Stimulated activated CD4-positive, alpha-beta T cell treated with anti-CD3 and anti-CD28 coated beads, TNF-alpha, amount 100 ng/mL, for 1 hour (primary cell): ENCODE measurements around the gene USP17L18.
"Not testable (repeated sequence)": the region's sequence is repeated elsewhere in the genome, so short reads cannot be mapped to it uniquely, and the experiment has no call there.

Experiments
- DNase-seq, 3 donors: peaks; one replicate each; pipeline ENCODE4 v3.0.0-alpha.2; 2020; ENCODE audit warnings: low read depth in 3 of 3, low spot score in 1 of 3

Gene USP17L18

GRCh38 chr4:9247953-9248680 lies at the start of gene USP17L18:
Gene USP17L18, plus strand, starts transcription at chr4:9248630. Its CDS starts 0 bp downstream, at chr4:9248630.
- DNase-seq: not testable (repeated sequence)

- DNase-seq: not testable (repeated sequence)
These were observed 38.1 kb upstream of the USP17L18 start, which contains the start of gene USP17L10 for GRCh38 chr4:9210357-9210756. Gene USP17L10, plus strand, starts transcription at chr4:9210657. Its CDS starts 0 bp downstream, at chr4:9210657.

- DNase-seq: not testable (repeated sequence)
These were observed 33.7 kb upstream of the USP17L18 start for GRCh38 chr4:9214701-9215100.

DNA sequence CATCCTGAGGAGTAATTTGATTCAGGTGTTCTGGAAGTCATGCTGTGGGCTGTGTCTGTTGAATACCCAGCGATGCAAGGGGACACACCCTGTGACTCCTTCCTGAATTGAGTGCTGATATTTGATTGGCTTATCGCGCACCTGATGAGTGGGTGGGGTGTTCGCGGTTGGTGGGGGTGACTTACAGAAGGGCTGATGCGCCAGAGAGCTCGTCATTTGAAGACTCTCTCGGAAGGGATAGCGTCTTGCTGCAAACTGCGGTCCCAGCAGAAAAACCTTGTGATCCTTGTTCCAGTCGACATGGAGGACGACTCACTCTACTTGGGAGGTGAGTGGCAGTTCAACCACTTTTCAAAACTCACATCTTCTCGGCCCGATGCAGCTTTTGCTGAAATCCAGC lies 33.3 kb upstream of the USP17L18 start, which contains the start of gene USP17L11:
TSS of gene USP17L11 (plus strand) at position 301 of the 400 bp plus-strand sequence. CDS start at position 301, 0 bp downstream.
- not testable (repeated sequence) for DNase-seq

DNA sequence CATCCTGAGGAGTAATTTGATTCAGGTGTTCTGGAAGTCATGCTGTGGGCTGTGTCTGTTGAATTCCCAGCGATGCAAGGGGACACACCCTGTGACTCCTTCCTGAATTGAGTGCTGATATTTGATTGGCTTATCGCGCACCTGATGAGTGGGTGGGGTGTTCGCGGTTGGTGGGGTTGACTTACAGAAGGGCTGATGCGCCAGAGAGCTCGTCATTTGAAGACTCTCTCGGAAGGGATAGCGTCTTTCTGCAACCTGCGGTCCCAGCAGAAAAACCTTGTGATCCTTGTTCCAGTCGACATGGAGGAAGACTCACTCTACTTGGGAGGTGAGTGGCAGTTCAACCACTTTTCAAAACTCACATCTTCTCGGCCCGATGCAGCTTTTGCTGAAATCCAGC lies 28.6 kb upstream of the USP17L18 start, which contains the start of gene USP17L12:
TSS of gene USP17L12 (plus strand) at position 301 of the 400 bp plus-strand sequence. CDS start at position 301, 0 bp downstream.
- not testable (repeated sequence) for DNase-seq

DNA sequence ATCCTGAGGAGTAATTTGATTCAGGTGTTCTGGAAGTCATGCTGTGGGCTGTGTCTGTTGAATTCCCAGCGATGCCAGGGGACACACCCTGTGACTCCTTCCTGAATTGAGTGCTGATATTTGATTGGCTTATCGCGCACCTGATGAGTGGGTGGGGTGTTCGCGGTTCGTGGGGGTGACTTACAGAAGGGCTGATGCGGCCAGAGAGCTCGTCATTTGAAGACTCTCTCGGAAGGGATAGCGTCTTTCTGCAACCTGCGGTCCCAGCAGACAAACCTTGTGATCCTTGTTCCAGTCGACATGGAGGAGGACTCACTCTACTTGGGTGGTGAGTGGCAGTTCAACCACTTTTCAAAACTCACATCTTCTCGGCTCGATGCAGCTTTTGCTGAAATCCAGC lies 23.8 kb upstream of the USP17L18 start, which contains the start of gene USP17L13:
TSS of gene USP17L13 (plus strand) at position 301 of the 400 bp plus-strand sequence. CDS start at position 301, 0 bp downstream.
- not testable (repeated sequence) for DNase-seq

DNA sequence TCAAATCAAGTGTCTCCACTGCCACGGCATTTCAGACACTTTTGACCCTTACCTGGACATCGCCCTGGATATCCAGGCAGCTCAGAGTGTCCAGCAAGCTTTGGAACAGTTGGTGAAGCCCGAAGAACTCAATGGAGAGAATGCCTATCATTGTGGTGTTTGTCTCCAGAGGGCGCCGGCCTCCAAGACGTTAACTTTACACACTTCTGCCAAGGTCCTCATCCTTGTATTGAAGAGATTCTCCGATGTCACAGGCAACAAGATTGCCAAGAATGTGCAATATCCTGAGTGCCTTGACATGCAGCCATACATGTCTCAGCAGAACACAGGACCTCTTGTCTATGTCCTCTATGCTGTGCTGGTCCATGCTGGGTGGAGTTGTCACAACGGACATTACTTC lies 18.2 kb upstream of the USP17L18 start:
- DNase-seq: not testable (repeated sequence)

GRCh38 chr4:9234085-9234484 lies 14.3 kb upstream of the USP17L18 start, which contains the start of gene USP17L15:
Gene USP17L15, plus strand, starts transcription at chr4:9234385. Its CDS starts 0 bp downstream, at chr4:9234385.
- not testable (repeated sequence) for DNase-seq

DNA sequence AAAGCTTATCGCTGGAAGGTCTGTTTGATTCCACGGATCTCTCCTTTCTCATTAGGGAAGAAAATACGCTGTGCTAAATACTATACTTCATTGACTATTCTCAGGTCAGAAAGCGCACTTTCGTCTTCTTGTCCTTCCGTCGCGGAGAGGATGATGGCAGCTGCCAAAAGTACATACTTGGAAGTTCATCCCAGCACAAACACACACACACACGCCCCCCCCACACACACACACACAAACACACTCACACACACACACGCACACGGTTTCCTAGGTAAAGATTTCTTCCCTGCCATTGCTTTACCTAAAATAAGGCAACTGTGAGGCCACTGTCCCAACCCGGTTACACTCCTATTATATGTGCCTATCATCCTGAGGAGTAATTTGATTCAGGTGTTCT lies 10.0 kb upstream of the USP17L18 start:
- not testable (repeated sequence) for DNase-seq

- DNase-seq: not testable (repeated sequence)
These were observed 4.9 kb upstream of the USP17L18 start, which contains the start of gene USP17L17 for GRCh38 chr4:9243579-9243978. Gene USP17L17, plus strand, starts transcription at chr4:9243879. Its CDS starts 0 bp downstream, at chr4:9243879.

- DNase-seq: not testable (repeated sequence)
These were observed 4.6 kb downstream of the USP17L18 start, which contains the start of gene USP17L19 for GRCh38 chr4:9253078-9253477. Gene USP17L19, plus strand, starts transcription at chr4:9253378. Its CDS starts 0 bp downstream, at chr4:9253378.

DNA sequence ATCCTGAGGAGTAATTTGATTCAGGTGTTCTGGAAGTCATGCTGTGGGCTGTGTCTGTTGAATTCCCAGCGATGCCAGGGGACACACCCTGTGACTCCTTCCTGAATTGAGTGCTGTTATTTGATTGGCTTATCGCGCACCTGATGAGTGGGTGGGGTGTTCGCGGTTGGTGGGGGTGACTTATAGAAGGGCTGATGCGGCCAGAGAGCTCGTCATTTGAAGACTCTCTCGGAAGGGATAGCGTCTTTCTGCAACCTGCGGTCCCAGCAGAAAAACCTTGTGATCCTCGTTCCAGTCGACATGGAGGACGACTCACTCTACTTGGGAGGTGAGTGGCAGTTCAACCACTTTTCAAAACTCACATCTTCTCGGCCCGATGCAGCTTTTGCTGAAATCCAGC lies 9.4 kb downstream of the USP17L18 start, which contains the start of gene USP17L20:
TSS of gene USP17L20 (plus strand) at position 301 of the 400 bp plus-strand sequence. CDS start at position 301, 0 bp downstream.
- DNase-seq: not testable (repeated sequence)

- DNase-seq: not testable (repeated sequence)
These were observed 14.1 kb downstream of the USP17L18 start, which contains the start of gene USP17L21 for GRCh38 chr4:9262572-9262971. Gene USP17L21, plus strand, starts transcription at chr4:9262872. Its CDS starts 0 bp downstream, at chr4:9262872.

GRCh38 chr4:9267319-9267718 lies 18.9 kb downstream of the USP17L18 start, which contains the start of gene USP17L22:
Gene USP17L22, plus strand, starts transcription at chr4:9267619. Its CDS starts 0 bp downstream, at chr4:9267619.
- not testable (repeated sequence) for DNase-seq

- DNase-seq: not testable (repeated sequence)
These were observed 23.3 kb downstream of the USP17L18 start for GRCh38 chr4:9271719-9272118.
